Measurements from ENCODE around the gene CD300E.
"Not testable (repeated sequence)": the region's sequence is repeated elsewhere in the genome, so short reads cannot be mapped to it uniquely, and the experiment has no call there.

Gene CD300E

DNA sequence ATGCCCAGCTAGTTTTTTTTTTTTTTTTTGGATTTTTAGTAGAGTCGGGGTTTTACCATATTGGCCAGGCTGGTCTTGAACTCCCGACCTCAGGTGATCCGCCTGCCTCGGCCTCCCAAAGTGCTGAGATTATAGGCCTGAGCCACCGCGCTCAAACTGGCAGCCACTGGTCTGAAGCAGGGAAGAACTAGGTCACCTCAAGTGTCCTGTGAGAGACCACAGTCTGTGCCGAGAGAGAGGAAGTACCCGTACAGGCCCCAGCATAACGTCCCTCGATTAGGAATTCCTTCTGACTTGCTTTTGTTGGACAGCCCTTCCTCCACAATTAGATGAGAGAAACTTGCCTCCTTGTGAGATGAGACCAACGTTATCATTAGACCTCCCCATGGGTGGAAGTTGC, 13.7 kb upstream of the CD300E start:
- H3K4me1 ChIP-seq (ENCODE audit: control insufficient read depth in 2 of 2, insufficient read depth in 2 of 2, low read length in 2 of 2): peaks cover 0 to 2% of the 10 kb centered on the region in 2 donors
- no peak overlapping the region for H3K9ac ChIP-seq (ENCODE audit: low read depth in 1 of 2, low read length in 2 of 2)
- no peak overlapping the region for H3K4me3 ChIP-seq (ENCODE audit: low read length in 2 of 2)
- no peak overlapping the region for H3K27ac ChIP-seq (ENCODE audit: low read depth in 2 of 2, low read length in 2 of 2)
- peaks cover 3 to 6% of the 10 kb centered on the region in 2 donors for H3K27me3 ChIP-seq (ENCODE audit: control insufficient read depth in 2 of 2, insufficient read depth in 2 of 2, low read length in 2 of 2)
- no peaks in the 10 kb centered on the region for H3K9me3 ChIP-seq (ENCODE audit: control insufficient read depth in 2 of 2, low read length in 2 of 2)
- H3K36me3 ChIP-seq (ENCODE audit: control insufficient read depth in 2 of 2, insufficient read depth in 2 of 2, low read length in 2 of 2): no peaks in the 10 kb centered on the region

DNA sequence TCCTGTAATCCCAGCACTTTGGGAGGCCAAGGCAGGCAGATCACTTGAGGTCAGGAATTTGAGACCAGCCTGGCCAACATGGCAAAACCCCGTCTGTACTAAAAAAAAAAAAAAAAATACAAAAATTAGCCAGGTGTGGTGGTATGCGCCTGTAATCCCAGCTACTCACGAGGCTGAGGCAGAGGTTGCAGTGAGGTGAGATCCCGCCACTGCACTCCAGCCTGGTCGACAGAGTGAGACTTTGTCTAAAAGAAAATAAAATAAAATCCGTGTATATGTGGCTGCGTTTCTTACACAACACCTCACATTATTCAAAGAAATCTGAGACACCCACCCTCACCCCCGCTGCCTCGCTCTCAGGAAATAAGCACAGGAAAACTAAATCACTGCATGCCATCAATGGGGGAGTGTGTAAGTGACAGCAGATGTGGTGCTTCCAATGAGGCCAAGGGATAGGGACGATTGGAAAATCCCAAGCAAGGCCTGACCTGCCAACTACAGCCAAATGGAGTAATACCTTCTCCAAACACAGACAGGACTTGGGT, 13.1 kb upstream of the CD300E start:
- H3K9me3 ChIP-seq (ENCODE audit: control insufficient read depth in 2 of 2, low read length in 2 of 2); H3K27me3 ChIP-seq (ENCODE audit: control insufficient read depth in 2 of 2, insufficient read depth in 2 of 2, low read length in 2 of 2); H3K27ac ChIP-seq (ENCODE audit: low read depth in 2 of 2, low read length in 2 of 2); H3K4me3 ChIP-seq (ENCODE audit: low read length in 2 of 2); H3K4me1 ChIP-seq (ENCODE audit: control insufficient read depth in 2 of 2, insufficient read depth in 2 of 2, low read length in 2 of 2); H3K36me3 ChIP-seq (ENCODE audit: control insufficient read depth in 2 of 2, insufficient read depth in 2 of 2, low read length in 2 of 2); H3K9ac ChIP-seq (ENCODE audit: low read depth in 1 of 2, low read length in 2 of 2): not testable (repeated sequence)

DNA sequence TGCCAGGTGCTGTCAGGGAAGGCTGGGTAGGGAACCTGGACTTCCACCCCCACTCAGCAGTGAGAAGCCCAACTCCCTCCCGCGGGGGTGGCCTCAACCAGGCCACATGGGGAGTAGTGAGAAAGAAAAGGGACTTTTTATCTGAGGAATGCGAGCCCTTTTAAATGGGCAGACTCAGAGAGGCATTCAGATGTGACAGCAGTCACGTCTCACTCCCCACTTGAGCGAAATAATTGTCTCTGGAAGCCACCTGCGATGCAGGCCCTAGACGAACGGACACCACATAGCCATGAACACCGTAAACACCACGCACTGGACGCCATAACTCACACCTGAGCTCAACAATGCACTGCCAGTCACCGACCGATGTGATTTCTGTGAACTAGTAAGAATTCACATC, 11.9 kb upstream of the CD300E start:
- Histone ChIP-seq H3K27me3 (ENCODE audit: control insufficient read depth in 2 of 2, insufficient read depth in 2 of 2, low read length in 2 of 2) (peaks cover 5 to 6% of the 10 kb centered on the region in 2 donors), H3K9ac (ENCODE audit: low read depth in 1 of 2, low read length in 2 of 2) (no peak overlapping the region), H3K4me1 (ENCODE audit: control insufficient read depth in 2 of 2, insufficient read depth in 2 of 2, low read length in 2 of 2) (peaks cover 0 to 2% of the 10 kb centered on the region in 2 donors), H3K36me3 (ENCODE audit: control insufficient read depth in 2 of 2, insufficient read depth in 2 of 2, low read length in 2 of 2) (no peaks in the 10 kb centered on the region), H3K9me3 (ENCODE audit: control insufficient read depth in 2 of 2, low read length in 2 of 2) (no peaks in the 10 kb centered on the region), H3K4me3 (ENCODE audit: low read length in 2 of 2) (no peak overlapping the region), H3K27ac (ENCODE audit: low read depth in 2 of 2, low read length in 2 of 2) (no peak overlapping the region)

DNA sequence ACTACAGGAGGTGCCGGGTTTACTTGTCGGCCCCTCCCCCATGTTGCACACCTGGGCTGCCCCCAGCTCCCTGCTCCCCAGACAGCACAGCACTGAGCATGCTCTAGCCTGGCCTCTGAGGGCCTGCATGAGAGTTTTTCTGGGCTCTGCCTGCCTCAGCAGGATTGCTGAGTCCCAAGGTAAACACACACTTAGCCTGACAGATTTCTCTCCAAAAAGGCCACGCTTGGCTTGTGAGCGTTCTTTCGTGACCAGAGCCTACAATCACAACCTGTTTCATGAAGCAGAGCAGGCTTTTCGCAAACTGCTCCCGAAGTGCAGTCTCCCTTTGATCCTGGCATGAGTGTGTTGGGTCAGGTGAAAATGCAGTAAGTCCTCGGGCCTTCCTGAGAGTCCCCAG, 9.8 kb upstream of the CD300E start:
- no peaks in the 10 kb centered on the region for H3K36me3 ChIP-seq (ENCODE audit: control insufficient read depth in 2 of 2, insufficient read depth in 2 of 2, low read length in 2 of 2)
- peaks cover 3 to 7% of the 10 kb centered on the region in 2 donors for H3K27me3 ChIP-seq (ENCODE audit: control insufficient read depth in 2 of 2, insufficient read depth in 2 of 2, low read length in 2 of 2)
- no peaks in the 10 kb centered on the region for H3K4me1 ChIP-seq (ENCODE audit: control insufficient read depth in 2 of 2, insufficient read depth in 2 of 2, low read length in 2 of 2)
- H3K27ac ChIP-seq (ENCODE audit: low read depth in 2 of 2, low read length in 2 of 2): no peak overlapping the region
- H3K4me3 ChIP-seq (ENCODE audit: low read length in 2 of 2): no peak overlapping the region
- H3K9me3 ChIP-seq (ENCODE audit: control insufficient read depth in 2 of 2, low read length in 2 of 2): no peaks in the 10 kb centered on the region
- H3K9ac ChIP-seq (ENCODE audit: low read depth in 1 of 2, low read length in 2 of 2): no peak overlapping the region

DNA sequence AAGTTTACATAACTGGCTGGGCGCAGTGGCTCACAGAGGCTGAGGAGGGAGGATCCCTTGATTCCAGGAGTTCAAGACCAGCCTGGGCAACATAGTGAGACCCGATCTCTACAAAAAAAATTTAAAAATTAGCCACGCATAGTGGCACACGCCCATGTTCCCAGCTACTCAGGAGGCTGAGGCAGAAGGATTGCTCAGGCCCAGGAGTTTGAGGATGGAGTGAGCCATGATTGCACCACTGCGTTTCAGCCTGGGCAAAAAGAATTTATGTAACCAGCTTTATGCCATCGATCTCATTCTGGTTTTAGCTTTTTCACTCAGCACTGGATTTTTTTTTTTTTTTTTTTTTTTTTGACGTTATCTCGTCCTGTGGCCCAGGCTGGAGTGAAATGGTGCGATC, 9.1 kb upstream of the CD300E start:
- H3K9me3 ChIP-seq (ENCODE audit: control insufficient read depth in 2 of 2, low read length in 2 of 2): no peaks in the 10 kb centered on the region
- peaks cover 3 to 7% of the 10 kb centered on the region in 2 donors for H3K27me3 ChIP-seq (ENCODE audit: control insufficient read depth in 2 of 2, insufficient read depth in 2 of 2, low read length in 2 of 2)
- no peaks in the 10 kb centered on the region for H3K4me1 ChIP-seq (ENCODE audit: control insufficient read depth in 2 of 2, insufficient read depth in 2 of 2, low read length in 2 of 2)
- no peak overlapping the region for H3K9ac ChIP-seq (ENCODE audit: low read depth in 1 of 2, low read length in 2 of 2)
- no peak overlapping the region for H3K27ac ChIP-seq (ENCODE audit: low read depth in 2 of 2, low read length in 2 of 2)
- H3K4me3 ChIP-seq (ENCODE audit: low read length in 2 of 2): no peak overlapping the region
- no peaks in the 10 kb centered on the region for H3K36me3 ChIP-seq (ENCODE audit: control insufficient read depth in 2 of 2, insufficient read depth in 2 of 2, low read length in 2 of 2)

DNA sequence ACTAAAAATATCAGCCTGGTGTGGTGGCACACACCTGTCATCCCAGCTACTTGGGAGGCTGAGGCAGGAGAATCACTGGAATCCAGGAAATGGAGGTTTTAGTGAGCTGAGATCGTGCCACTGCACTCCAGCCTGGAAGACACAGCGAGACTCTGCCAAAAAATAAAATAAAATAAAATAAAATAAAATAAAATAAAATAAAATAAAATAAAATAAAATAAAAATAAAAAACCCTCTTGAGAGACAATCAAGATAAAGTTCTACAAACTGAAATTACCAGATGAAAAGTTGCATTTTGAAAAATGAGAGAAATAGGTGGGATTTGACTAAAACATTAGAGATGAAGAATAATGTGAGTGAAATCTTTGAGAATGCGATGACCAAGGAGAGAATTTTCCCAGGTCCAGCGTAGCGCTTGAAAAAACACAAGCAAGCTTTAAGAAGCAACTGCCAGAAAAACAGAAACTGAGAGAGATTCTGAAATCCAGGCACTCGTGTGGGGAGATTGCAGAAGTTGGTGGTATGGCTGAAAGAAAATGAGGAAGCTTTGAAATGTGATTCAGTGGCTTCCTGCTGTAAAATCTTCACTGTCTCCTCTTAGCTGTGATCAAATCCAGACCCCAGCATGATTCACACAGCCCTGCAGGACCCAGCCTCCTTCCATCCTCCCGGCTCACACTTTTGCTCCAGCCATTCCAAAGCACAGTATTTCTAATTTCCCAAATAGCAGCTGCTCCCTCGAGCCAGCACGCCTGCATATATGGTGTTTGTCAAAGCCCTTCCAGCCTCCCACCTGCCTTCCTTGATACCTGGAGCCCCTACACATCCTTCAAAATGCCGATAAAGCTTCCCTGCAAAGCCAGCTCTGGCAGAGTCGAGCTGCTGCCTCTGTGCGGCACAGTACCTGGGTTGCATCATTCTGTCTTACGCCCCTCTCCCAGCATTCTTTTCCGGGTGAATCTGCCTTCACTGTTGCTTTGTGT, 8.2 kb upstream of the CD300E start:
- peaks cover 3 to 5% of the 10 kb centered on the region in 2 donors for H3K27me3 ChIP-seq (ENCODE audit: control insufficient read depth in 2 of 2, insufficient read depth in 2 of 2, low read length in 2 of 2)
- no peaks in the 10 kb centered on the region for H3K4me1 ChIP-seq (ENCODE audit: control insufficient read depth in 2 of 2, insufficient read depth in 2 of 2, low read length in 2 of 2)
- no peak overlapping the region for H3K4me3 ChIP-seq (ENCODE audit: low read length in 2 of 2)
- no peaks in the 10 kb centered on the region for H3K36me3 ChIP-seq (ENCODE audit: control insufficient read depth in 2 of 2, insufficient read depth in 2 of 2, low read length in 2 of 2)
- H3K27ac ChIP-seq (ENCODE audit: low read depth in 2 of 2, low read length in 2 of 2): no peak overlapping the region
- no peak overlapping the region for H3K9ac ChIP-seq (ENCODE audit: low read depth in 1 of 2, low read length in 2 of 2)
- H3K9me3 ChIP-seq (ENCODE audit: control insufficient read depth in 2 of 2, low read length in 2 of 2): no peaks in the 10 kb centered on the region

DNA sequence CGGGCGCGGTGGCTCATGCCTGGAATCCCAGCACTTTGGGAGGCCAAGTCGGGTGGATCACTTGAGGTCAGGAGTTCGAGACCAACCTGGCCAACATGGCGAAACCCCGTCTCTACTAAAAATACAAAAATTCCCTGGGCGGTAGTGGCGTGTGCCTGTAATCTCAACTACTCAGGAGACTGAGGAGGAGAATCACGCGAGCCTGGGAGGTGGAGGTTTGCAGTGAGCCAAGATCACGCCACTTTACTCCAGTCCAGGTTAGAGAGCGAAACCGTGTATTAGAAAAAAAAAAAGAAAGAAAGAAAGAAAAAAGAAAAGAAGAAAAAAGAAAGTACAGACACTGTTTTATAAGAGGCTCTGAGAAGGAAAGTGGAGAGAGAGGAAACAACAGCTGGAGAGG, 6.7 kb upstream of the CD300E start:
- not testable (repeated sequence) for H3K9ac ChIP-seq (ENCODE audit: low read depth in 1 of 2, low read length in 2 of 2); H3K9me3 ChIP-seq (ENCODE audit: control insufficient read depth in 2 of 2, low read length in 2 of 2); H3K4me1 ChIP-seq (ENCODE audit: control insufficient read depth in 2 of 2, insufficient read depth in 2 of 2, low read length in 2 of 2); H3K36me3 ChIP-seq (ENCODE audit: control insufficient read depth in 2 of 2, insufficient read depth in 2 of 2, low read length in 2 of 2); H3K4me3 ChIP-seq (ENCODE audit: low read length in 2 of 2); H3K27ac ChIP-seq (ENCODE audit: low read depth in 2 of 2, low read length in 2 of 2); H3K27me3 ChIP-seq (ENCODE audit: control insufficient read depth in 2 of 2, insufficient read depth in 2 of 2, low read length in 2 of 2)

DNA sequence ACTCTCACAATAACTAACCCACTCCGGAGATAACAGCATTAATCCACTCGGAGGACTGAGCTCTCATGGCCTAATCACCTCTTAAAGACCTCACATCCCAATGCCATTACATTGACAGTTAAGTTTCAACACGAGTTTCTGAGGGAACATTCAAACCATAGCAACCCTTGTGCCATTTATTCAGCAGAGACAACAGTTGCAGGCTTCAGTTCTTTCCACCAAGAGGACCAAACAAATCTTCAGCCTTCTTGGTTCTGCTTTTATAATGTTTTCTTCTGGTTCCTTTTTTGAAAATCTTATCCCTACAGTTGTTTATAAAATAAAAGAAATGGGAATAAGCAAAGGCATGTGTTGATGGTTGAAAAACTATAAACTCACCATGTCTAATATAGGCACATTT, 2.1 kb upstream of the CD300E start:
- H3K9ac ChIP-seq (ENCODE audit: low read depth in 1 of 2, low read length in 2 of 2): no peak overlapping the region
- H3K27ac ChIP-seq (ENCODE audit: low read depth in 2 of 2, low read length in 2 of 2): no peak overlapping the region
- H3K27me3 ChIP-seq (ENCODE audit: control insufficient read depth in 2 of 2, insufficient read depth in 2 of 2, low read length in 2 of 2): peaks cover 4 to 7% of the 10 kb centered on the region in 2 donors
- H3K4me3 ChIP-seq (ENCODE audit: low read length in 2 of 2): no peak overlapping the region
- H3K9me3 ChIP-seq (ENCODE audit: control insufficient read depth in 2 of 2, low read length in 2 of 2): no peaks in the 10 kb centered on the region
- no peaks in the 10 kb centered on the region for H3K36me3 ChIP-seq (ENCODE audit: control insufficient read depth in 2 of 2, insufficient read depth in 2 of 2, low read length in 2 of 2)
- no peaks in the 10 kb centered on the region for H3K4me1 ChIP-seq (ENCODE audit: control insufficient read depth in 2 of 2, insufficient read depth in 2 of 2, low read length in 2 of 2)

DNA sequence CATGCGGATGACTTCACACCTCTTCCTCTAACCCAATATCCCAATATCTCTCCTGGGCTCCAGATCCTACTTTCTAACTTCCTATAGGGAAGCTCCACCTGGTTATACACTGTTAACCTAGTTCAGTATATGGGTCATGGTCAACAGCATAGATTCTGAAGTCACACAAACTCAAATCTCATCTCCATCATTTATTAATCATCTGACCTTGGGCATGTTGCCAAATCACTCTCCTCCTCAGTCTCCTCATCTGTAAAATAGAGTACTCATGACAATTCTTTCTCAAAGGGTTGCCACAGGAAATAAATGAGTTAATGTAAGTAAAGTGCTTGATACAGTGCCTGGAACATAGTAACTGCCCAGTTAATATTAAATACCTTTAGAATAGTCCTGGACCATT, 593 bp upstream of the CD300E start:
- H3K4me3 ChIP-seq (ENCODE audit: low read length in 2 of 2): no peak overlapping the region
- no peaks in the 10 kb centered on the region for H3K36me3 ChIP-seq (ENCODE audit: control insufficient read depth in 2 of 2, insufficient read depth in 2 of 2, low read length in 2 of 2)
- H3K27me3 ChIP-seq (ENCODE audit: control insufficient read depth in 2 of 2, insufficient read depth in 2 of 2, low read length in 2 of 2): peaks cover 2 to 7% of the 10 kb centered on the region in 2 donors
- H3K4me1 ChIP-seq (ENCODE audit: control insufficient read depth in 2 of 2, insufficient read depth in 2 of 2, low read length in 2 of 2): no peaks in the 10 kb centered on the region
- H3K27ac ChIP-seq (ENCODE audit: low read depth in 2 of 2, low read length in 2 of 2): no peak overlapping the region
- no peaks in the 10 kb centered on the region for H3K9me3 ChIP-seq (ENCODE audit: control insufficient read depth in 2 of 2, low read length in 2 of 2)
- H3K9ac ChIP-seq (ENCODE audit: low read depth in 1 of 2, low read length in 2 of 2): no peak overlapping the region

DNA sequence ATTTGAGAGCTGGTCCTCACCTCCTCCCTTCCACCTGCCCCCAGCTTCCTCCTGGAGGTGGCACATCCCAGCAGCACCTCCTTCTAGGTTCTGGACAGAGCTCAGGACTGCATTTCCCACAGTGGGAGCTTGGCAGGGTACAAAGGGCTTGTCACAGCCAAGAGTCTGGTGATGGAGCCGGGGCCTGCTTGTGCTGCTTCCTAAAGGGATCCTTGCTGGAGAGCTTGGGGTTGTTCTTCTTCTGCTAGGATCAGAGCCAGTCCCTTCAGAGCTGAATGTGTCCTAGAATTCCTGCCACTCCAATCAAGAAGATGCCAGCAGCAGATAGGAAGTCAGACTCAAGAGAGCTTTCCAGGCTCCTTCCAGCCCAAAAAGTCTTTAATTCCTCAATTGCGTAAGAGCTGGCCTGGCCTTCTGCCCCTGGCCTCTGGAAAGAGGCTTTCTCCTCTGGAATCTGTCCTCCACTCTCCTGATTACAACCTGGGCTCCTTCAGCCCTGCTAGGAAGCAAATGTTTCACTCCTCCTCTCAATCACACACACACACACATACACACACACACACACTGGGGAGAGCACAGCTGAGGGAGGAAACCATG, 4.4 kb downstream of the CD300E start:
- no peaks in the 10 kb centered on the region for H3K9me3 ChIP-seq (ENCODE audit: control insufficient read depth in 2 of 2, low read length in 2 of 2)
- no peaks in the 10 kb centered on the region for H3K4me1 ChIP-seq (ENCODE audit: control insufficient read depth in 2 of 2, insufficient read depth in 2 of 2, low read length in 2 of 2)
- H3K4me3 ChIP-seq (ENCODE audit: low read length in 2 of 2): no peak overlapping the region
- peaks cover 3 to 6% of the 10 kb centered on the region in 2 donors for H3K27me3 ChIP-seq (ENCODE audit: control insufficient read depth in 2 of 2, insufficient read depth in 2 of 2, low read length in 2 of 2)
- H3K36me3 ChIP-seq (ENCODE audit: control insufficient read depth in 2 of 2, insufficient read depth in 2 of 2, low read length in 2 of 2): no peaks in the 10 kb centered on the region
- no peak overlapping the region for H3K9ac ChIP-seq (ENCODE audit: low read depth in 1 of 2, low read length in 2 of 2)
- H3K27ac ChIP-seq (ENCODE audit: low read depth in 2 of 2, low read length in 2 of 2): no peak overlapping the region
